Smooth muscle cell (in vitro differentiated cells): ENCODE results near the gene MTHFD1L. TPM values are rescaled to one million over a fixed set of nuclear protein-coding genes. Genes with fewer than 3 reads are reported as not detected.
"Not testable (repeated sequence)": the region's sequence is repeated elsewhere in the genome, so short reads cannot be mapped to it uniquely, and the experiment has no call there.

ENCODE experiments used
- DNase-seq: peaks from one replicate; lab custom pipeline; 2025; ENCODE audit not compliant: unreplicated experiment; lab: John Stamatoyannopoulos, UW
- H2AFZ ChIP-seq: fragments of 200-600 bp; sonication (generic); 2 replicates; pipeline ENCODE4 v1.6.0; 2016; ENCODE audit warnings: antibody characterized with exemption, low read depth, mild to moderate bottlenecking
- H3F3A ChIP-seq: fragments of 200-600 bp; sonication (generic); 2 replicates; pipeline ENCODE4 v1.6.0; 2017; ENCODE audit warnings: antibody characterized with exemption, low read depth
- H3K27ac ChIP-seq: fragments of 200-600 bp; sonication (generic); 2 replicates; pipeline ENCODE4 v1.5.1; 2016; ENCODE audit warnings: low read depth, mild to moderate bottlenecking
- H3K27me3 ChIP-seq: fragments of 200-600 bp; sonication (generic); 2 replicates; pipeline ENCODE4 v1.6.1; 2016; ENCODE audit warnings: low read depth, mild to moderate bottlenecking
- H3K36me3 ChIP-seq: fragments of 200-600 bp; sonication (generic); 2 replicates; pipeline ENCODE4 v1.5.1; 2016; ENCODE audit warnings: low read depth
- H3K4me1 ChIP-seq: fragments of 200-600 bp; sonication (generic); 2 replicates; pipeline ENCODE4 v1.5.1; 2016; ENCODE audit warnings: low read depth
- H3K4me2 ChIP-seq: fragments of 200-600 bp; sonication (generic); 2 replicates; pipeline ENCODE4 v1.6.0; 2016; ENCODE audit warnings: mild to moderate bottlenecking
- H3K4me3 ChIP-seq: fragments of 200-600 bp; sonication (generic); 2 replicates; pipeline ENCODE4 v1.5.1; 2016; ENCODE audit warnings: mild to moderate bottlenecking
- H3K79me2 ChIP-seq: fragments of 200-600 bp; sonication (generic); 2 replicates; pipeline ENCODE4 v1.6.0; 2016; ENCODE audit warnings: low read depth, mild to moderate bottlenecking
- H3K9ac ChIP-seq: fragments of 200-600 bp; sonication (generic); 2 replicates; pipeline ENCODE4 v1.6.0; 2016; ENCODE audit warnings: low read depth
- H3K9me3 ChIP-seq: fragments of 200-600 bp; sonication (generic); replicated peaks from 2 replicates; pipeline ENCODE4 v1.5.1; 2016; ENCODE audit warnings: low read depth
- H4K20me1 ChIP-seq: fragments of 200-600 bp; sonication (generic); 2 replicates; pipeline ENCODE4 v1.6.0; 2016; ENCODE audit warnings: low read depth
- CTCF ChIP-seq: fragments of 200-600 bp; sonication (generic); IDR thresholded peaks from 2 replicates; pipeline ENCODE4 v1.5.1; 2017; ENCODE audit warnings: borderline replicate concordance, mild to moderate bottlenecking, antibody characterized with exemption; ENCODE audit not compliant: insufficient read depth, poor library complexity, severe bottlenecking
- WGBS: methylation state at CpG from one replicate; pipeline ENCODE4 v1.1.7; 2016; ENCODE audit warnings: low lambda C conversion rate; 5-methylcytosine and 5-hydroxymethylcytosine counted together
- polyA plus RNA-seq: library from polyadenylated mRNA; unstranded; fragments of >200 nt; fragmentation: Nextera tagmentation; extraction: Ambion mirVana; gene quantifications from 2 replicates; pipeline ENCODE4 v1.2.1, GENCODE V29; 2016
- total RNA-seq: library from RNA; depleted of rRNA; stranded (reverse); fragments of >200 nt; gene quantifications from 2 replicates; pipeline ENCODE4 v1.2.3, GENCODE V29; 2014

MTHFD1L gene
- total and polyA plus RNA-seq, 2 experiments from 2014 or later = 35.9 to 46.2 TPM

GRCh38 chr6:151034825-151035781, 169.6 kb downstream of the MTHFD1L start:
- Histone ChIP-seq H3K4me1 (peaks cover 10% of the 10 kb centered on the region), H3K4me2 (no peak overlapping the region), H3K36me3 (no peaks in the 10 kb centered on the region), H2AFZ (no peak overlapping the region), H3K27me3 (no peaks in the 10 kb centered on the region), H3K79me2 (no peaks in the 10 kb centered on the region), H3K9me3 (no peaks in the 10 kb centered on the region), H3K27ac (peak overlapping the region; percentile 95), H4K20me1 (no peaks in the 10 kb centered on the region), H3K4me3 (no peak overlapping the region), H3K9ac (no peak overlapping the region), H3F3A (peaks cover 7% of the 10 kb centered on the region)
- no peak for TF ChIP-seq CTCF
- no peak for DNase-seq
- 98% methylated on average over 10 of the region's 10 CpGs for WGBS

GRCh38 chr6:151036211-151036721, 170.8 kb downstream of the MTHFD1L start:
- H2AFZ ChIP-seq, DNase-seq, H3K36me3 ChIP-seq, H3K79me2 ChIP-seq, H3K4me3 ChIP-seq, H3K27me3 ChIP-seq, H3K9me3 ChIP-seq, H4K20me1 ChIP-seq: not testable (repeated sequence)
- H3F3A ChIP-seq = peaks cover 13% of the 10 kb centered on the region
- H3K4me1 ChIP-seq = peaks cover 10% of the 10 kb centered on the region
- H3K9ac ChIP-seq = peak overlapping the region; percentile 72
- H3K4me2 ChIP-seq = peak overlapping the region; percentile 12
- 19% methylated on average over 3 of the region's 3 CpGs for WGBS
- H3K27ac ChIP-seq = peak overlapping the region; percentile 95

GRCh38 chr6:151036869-151037680, 171.6 kb downstream of the MTHFD1L start:
- H3K4me3 ChIP-seq = no peak overlapping the region
- H3K27me3 ChIP-seq = no peaks in the 10 kb centered on the region
- no peak for TF ChIP-seq CTCF
- H3K36me3 ChIP-seq = no peaks in the 10 kb centered on the region
- peak overlapping the region; percentile 95 for H3K27ac ChIP-seq
- H3K9ac ChIP-seq = peak overlapping the region; percentile 57
- no peaks in the 10 kb centered on the region for H3K9me3 ChIP-seq
- WGBS = 88% methylated on average over 12 of the region's 12 CpGs
- H3F3A ChIP-seq = peaks cover 13% of the 10 kb centered on the region
- peak overlapping the region; percentile 12 for H3K4me2 ChIP-seq
- H3K79me2 ChIP-seq = no peaks in the 10 kb centered on the region
- H3K4me1 ChIP-seq = peaks cover 14% of the 10 kb centered on the region
- no peak overlapping the region for H2AFZ ChIP-seq
- no peaks in the 10 kb centered on the region for H4K20me1 ChIP-seq
- DNase-seq = no peak

GRCh38 chr6:151038616-151039015, 173.1 kb downstream of the MTHFD1L start:
- 92% methylated on average over 7 of the region's 7 CpGs for WGBS
- DNase-seq = no peak
- Histone ChIP-seq H3K79me2 (no peaks in the 10 kb centered on the region), H3F3A (peaks cover 13% of the 10 kb centered on the region), H3K9me3 (no peaks in the 10 kb centered on the region), H3K4me1 (peaks cover 14% of the 10 kb centered on the region), H3K27me3 (no peaks in the 10 kb centered on the region), H2AFZ (no peak overlapping the region), H4K20me1 (no peaks in the 10 kb centered on the region), H3K4me3 (no peak overlapping the region), H3K27ac (peak overlapping the region; percentile 99), H3K4me2 (no peak overlapping the region), H3K36me3 (no peaks in the 10 kb centered on the region), H3K9ac (no peak overlapping the region)
- no peak for TF ChIP-seq CTCF

- peak; percentile 28 for DNase-seq
- H3F3A ChIP-seq = peaks cover 17% of the 10 kb centered on the region
- peaks cover 19% of the 10 kb centered on the region for H3K4me1 ChIP-seq
- H3K9me3 ChIP-seq, H3K36me3 ChIP-seq, H2AFZ ChIP-seq, H4K20me1 ChIP-seq, H3K4me3 ChIP-seq, H3K27me3 ChIP-seq, H3K79me2 ChIP-seq: not testable (repeated sequence)
- peak overlapping the region; percentile 86 for H3K9ac ChIP-seq
- H3K4me2 ChIP-seq = peak overlapping the region; percentile 58
- peak overlapping the region; percentile 99 for H3K27ac ChIP-seq
- WGBS = 4% methylated on average over 12 of the region's 12 CpGs
Measured at GRCh38 chr6:151040888-151041521, 175.5 kb downstream of the MTHFD1L start.
